ENCODE data around the gene PDZD4. TPM values are rescaled to one million over a fixed set of nuclear protein-coding genes. Genes with fewer than 3 reads are reported as not detected.

The PDZD4 gene
- total RNA-seq: 0.19 and 0.56 TPM in 2 replicates

GRCh38 chrX:153829799-153830639 is at the start of gene PDZD4:
TSS of gene PDZD4 (minus strand) at chrX:153830544. CDS start at chrX:153830298, 246 bp downstream.

GRCh38 chrX:153794018-153794896 is 36.1 kb downstream of the PDZD4 start, which contains the start of the genes IDH3G and SSR4:
TSS of gene IDH3G (minus strand) at chrX:153794375. CDS start at chrX:153794326, 49 bp downstream.
TSS of gene SSR4 (plus strand) at chrX:153794668. CDS start at chrX:153794688, 20 bp downstream.

GRCh38 chrX:153780678-153781427 is 49.5 kb downstream of the PDZD4 start, which contains the start of gene SRPK3:
TSS of gene SRPK3 (plus strand) at chrX:153781041. CDS start at chrX:153781087, 46 bp downstream.

DNA sequence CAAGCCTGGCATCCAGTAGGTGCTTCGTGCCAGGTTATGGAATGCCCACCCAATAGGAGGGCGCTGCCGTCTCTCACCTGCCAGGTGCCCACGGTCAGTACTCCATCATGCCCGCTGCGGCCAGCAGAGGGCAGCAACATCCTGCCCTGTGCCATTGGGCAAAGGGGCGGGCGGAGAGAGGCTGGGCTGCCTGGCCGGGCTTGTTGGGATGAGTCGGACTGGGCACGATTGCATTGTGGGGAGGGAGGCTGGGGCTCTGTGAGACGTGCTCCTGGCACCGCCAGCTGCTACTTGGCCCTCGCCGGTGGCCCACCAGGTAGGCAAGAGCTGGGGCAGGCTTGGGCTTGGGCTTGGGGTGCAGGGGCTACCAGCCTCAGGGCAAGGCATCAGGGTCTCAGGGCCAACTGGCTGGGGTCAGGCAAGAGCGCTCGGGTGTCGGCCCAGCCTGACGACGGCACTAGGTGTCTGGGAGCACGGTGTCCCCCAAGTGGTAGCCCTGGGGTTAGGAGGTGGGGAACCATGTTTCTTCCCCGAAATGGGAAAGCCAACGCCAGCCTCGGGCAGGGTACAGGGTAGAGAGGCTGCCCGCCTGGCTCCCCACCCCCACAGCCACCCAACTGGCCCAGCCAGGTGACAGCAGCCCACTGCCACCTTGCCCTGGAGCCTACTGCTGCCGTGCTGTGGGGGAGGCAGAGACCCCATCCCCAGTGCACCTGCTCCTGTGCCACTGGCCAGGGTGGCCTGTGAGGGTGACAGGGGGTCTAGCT is 66.2 kb downstream of the PDZD4 start, which contains the start of gene PLXNB3:
Gene PLXNB3, plus strand, starts transcription at position 261 of the 767 bp plus-strand sequence. CDS start 1,287 bp downstream, outside the sequence.

Other genes starting within 250 kb of the PDZD4 start
- 25.9 and 48.5 TPM in 2 replicates for gene CCNQ, start 231.4 kb downstream of the PDZD4 start, total RNA-seq
- gene DUSP9, start 183.3 kb downstream of the PDZD4 start, total RNA-seq: under 0.01 TPM in 1 of 2 replicates, not detected in the other
- under 0.01 and 0.85 TPM in 2 replicates for gene PNCK, start 156.7 kb downstream of the PDZD4 start, total RNA-seq
- gene SLC6A8, start 142.6 kb downstream of the PDZD4 start, total RNA-seq: 2.3 and 13.0 TPM in 2 replicates
- gene BCAP31, start 106.2 kb downstream of the PDZD4 start, total RNA-seq: 240 and 278 TPM in 2 replicates
- gene ABCD1, start 105.7 kb downstream of the PDZD4 start, total RNA-seq: 11.0 and 11.1 TPM in 2 replicates
- gene PLXNB3, start 66.3 kb downstream of the PDZD4 start, total RNA-seq: 4.2 and 6.5 TPM in 2 replicates
- gene SRPK3, start 49.5 kb downstream of the PDZD4 start, total RNA-seq: 0.58 and 0.85 TPM in 2 replicates
- 26.5 and 52.0 TPM in 2 replicates for gene IDH3G, start 36.2 kb downstream of the PDZD4 start, total RNA-seq
- gene SSR4, start 35.9 kb downstream of the PDZD4 start, total RNA-seq: 92.6 and 162 TPM in 2 replicates
- gene L1CAM, start 55.6 kb upstream of the PDZD4 start, total RNA-seq: 1.9 and 3.7 TPM in 2 replicates
- not detected in 2 replicates for gene AVPR2, start 74.1 kb upstream of the PDZD4 start, total RNA-seq
- 0.38 and 0.85 TPM in 2 replicates for gene ARHGAP4, start 95.7 kb upstream of the PDZD4 start, total RNA-seq
- gene NAA10, start 104.5 kb upstream of the PDZD4 start, total RNA-seq: 47.6 and 120 TPM in 2 replicates
- gene RENBP, start 114.1 kb upstream of the PDZD4 start, total RNA-seq: 2.3 and 13.2 TPM in 2 replicates
- gene HCFC1, start 141.3 kb upstream of the PDZD4 start, total RNA-seq: 7.9 and 13.4 TPM in 2 replicates
- gene TMEM187, start 142.2 kb upstream of the PDZD4 start, total RNA-seq: 4.0 and 6.8 TPM in 2 replicates
- 74.4 and 108 TPM in 2 replicates for gene IRAK1, start 189.4 kb upstream of the PDZD4 start, total RNA-seq

Measured in regular cardiac myocyte (primary cell).